GM12878 (cell line): ENCODE data around the gene CYP1A2. TPM values are rescaled to one million over a fixed set of nuclear protein-coding genes. Genes with fewer than 3 reads are reported as not detected.

ENCODE experiments used
- ATAC-seq: fragments of 200-7000 bp; cut with Tn5 transposase; 3 replicates; pipeline ENCODE4 v1.9.1; 2020; ENCODE audit warnings: mild to moderate bottlenecking, moderate library complexity
- BruUV-seq: library from RNA; stranded (reverse); fragments of 400-500 nt; replicated peaks from 2 replicates; lab custom pipeline; 2021; lab: Mats Ljungman, UMichigan
- CTCF ChIA-PET: fragments of 300-600 bp; sonication (Branson Sonifier 250); formaldehyde crosslinking; extraction: SDS; loops from one replicate; lab custom pipeline; 2021; ENCODE audit warnings: inconsistent platforms; lab: Yijun Ruan, JAX
- POLR2A ChIA-PET: fragments of 350-600 bp; formaldehyde crosslinking; extraction: SDS; loops from one replicate; lab custom pipeline; 2021; ENCODE audit warnings: inconsistent platforms; lab: Charles Lee
- RAD21 ChIA-PET: fragments of 300-600 bp; sonication (Branson Sonifier 250); formaldehyde crosslinking; loops from one replicate; lab custom pipeline; 2023; ENCODE audit warnings: antibody characterized with exemption; ENCODE audit not compliant: unreplicated experiment; lab: Charles Lee
- SMC1A ChIA-PET: fragments of 300-600 bp; sonication (Branson Sonifier 250); formaldehyde crosslinking; loops from one replicate; lab custom pipeline; 2023; ENCODE audit not compliant: unreplicated experiment, uncharacterized antibody; lab: Charles Lee
- DNase-seq: peaks from one replicate; pipeline ENCODE4 v3.0.0-alpha.2; 2011; ENCODE audit warnings: low read depth, low spot score
- FAIRE-seq: peaks from 3 replicates; lab custom pipeline; 2011; peaks lifted over from hg19 to GRCh38; lab: Jason Lieb, UNC
- H2AFZ ChIP-seq: 2 replicates; pipeline ENCODE4 v1.6.0; 2011; ENCODE audit warnings: low read depth, low read length, control low read depth; ENCODE audit not compliant: control insufficient read depth
- H3K27ac ChIP-seq: 2 replicates; pipeline ENCODE4 v1.5.1; 2011; ENCODE audit warnings: control low read depth; ENCODE audit not compliant: control insufficient read depth, insufficient read depth
- H3K27me3 ChIP-seq, 2 experiments: replicated peaks in 1 of 2; 2 replicates each; pipeline versions ENCODE4 v1.6.0 to v1.6.1; 2011; ENCODE audit warnings: low read length in 1 of 2; ENCODE audit not compliant: control insufficient read depth in 2 of 2, insufficient read depth in 2 of 2
- H3K36me3 ChIP-seq, 2 experiments: 2 replicates each; pipeline ENCODE4 v1.5.1; 2011; ENCODE audit warnings: low read length in 1 of 2; ENCODE audit not compliant: control insufficient read depth in 2 of 2, insufficient read depth in 2 of 2
- H3K4me1 ChIP-seq: 2 replicates; pipeline ENCODE4 v1.6.1; 2011; ENCODE audit warnings: mild to moderate bottlenecking, low read length, moderate library complexity, mixed read lengths; ENCODE audit not compliant: control insufficient read depth, insufficient read depth
- H3K4me2 ChIP-seq: 2 replicates; pipeline ENCODE4 v1.6.0; 2011; ENCODE audit warnings: control low read depth; ENCODE audit not compliant: control insufficient read depth, insufficient read depth
- H3K4me3 ChIP-seq: fragments of 200-600 bp; sonication (generic); 2 replicates; pipeline ENCODE4 v1.5.1; 2016
- H3K79me2 ChIP-seq: 2 replicates; pipeline ENCODE4 v1.6.0; 2011; ENCODE audit warnings: low read length; ENCODE audit not compliant: control insufficient read depth, insufficient read depth
- H3K9ac ChIP-seq: 2 replicates; pipeline ENCODE4 v1.8.0; 2011; ENCODE audit warnings: low read length, control low read depth, mixed read lengths; ENCODE audit not compliant: control insufficient read depth, insufficient read depth
- H3K9me3 ChIP-seq: replicated peaks from 3 replicates; pipeline ENCODE4 v1.5.1; 2011; ENCODE audit warnings: mild to moderate bottlenecking, low read length; ENCODE audit not compliant: control insufficient read depth, insufficient read depth
- H4K20me1 ChIP-seq: 2 replicates; pipeline ENCODE4 v1.6.0; 2011; ENCODE audit not compliant: control insufficient read depth, insufficient read depth
- ATF7 ChIP-seq: fragments of 450-650 bp; IDR thresholded peaks from 2 replicates; pipeline ENCODE4 v1.6.1; 2016; ENCODE audit warnings: low read depth, mild to moderate bottlenecking
- BHLHE40 ChIP-seq, 2 experiments: fragments of 450-650 bp in 1 of 2; IDR thresholded peaks; 2 replicates each; pipeline ENCODE4 v1.6.1; 2011 to 2017; ENCODE audit warnings: low read depth in 2 of 2, borderline replicate concordance in 1 of 2, improper control_type of control experiment in 1 of 2, low read length in 1 of 2, mild to moderate bottlenecking in 1 of 2
- CREM ChIP-seq: IDR thresholded peaks from 2 replicates; pipeline ENCODE4 v1.6.1; 2014; ENCODE audit warnings: antibody characterized with exemption, low read depth
- DPF2 ChIP-seq: fragments of 450-650 bp; IDR thresholded peaks from 2 replicates; pipeline ENCODE4 v1.6.1; 2017; ENCODE audit warnings: mild to moderate bottlenecking
- EED ChIP-seq: sonication (generic); IDR thresholded peaks from 2 replicates; pipeline ENCODE4 v1.6.1; 2016; ENCODE audit warnings: antibody characterized with exemption, low read depth
- EP300 ChIP-seq, 2 experiments: fragments of 150-350 bp in 1 of 2; IDR thresholded peaks; 2 replicates each; pipeline ENCODE4 v1.6.1; 2011 to 2012; ENCODE audit warnings: low read depth in 2 of 2, low read length in 2 of 2, borderline replicate concordance in 1 of 2, improper control_type of control experiment in 1 of 2, inconsistent platforms in 1 of 2; ENCODE audit not compliant: control insufficient read depth in 1 of 2
- HDGF ChIP-seq: fragments of 450-650 bp; IDR thresholded peaks from 2 replicates; pipeline ENCODE4 v1.6.1; 2016; ENCODE audit warnings: antibody characterized with exemption
- JUNB ChIP-seq: IDR thresholded peaks from 2 replicates; pipeline ENCODE4 v1.6.1; 2016; ENCODE audit warnings: antibody characterized with exemption, mild to moderate bottlenecking
- NR2C1 ChIP-seq: fragments of 450-650 bp; IDR thresholded peaks from 2 replicates; pipeline ENCODE4 v1.6.1; 2017; ENCODE audit warnings: antibody characterized with exemption, mild to moderate bottlenecking, moderate library complexity
- NR2F1 ChIP-seq: fragments of 450-650 bp; conservative IDR thresholded peaks from 2 replicates; pipeline ENCODE4 v1.6.1; 2017; ENCODE audit warnings: mild to moderate bottlenecking
- PAX5 ChIP-seq: IDR thresholded peaks from 2 replicates; pipeline ENCODE4 v1.6.1; 2011; ENCODE audit warnings: low read depth, low read length, borderline replicate concordance
- POU2F2 ChIP-seq: IDR thresholded peaks from 3 replicates; pipeline ENCODE4 v1.6.1; 2011; ENCODE audit warnings: low read depth, mild to moderate bottlenecking, low read length, borderline replicate concordance
- SMARCA5 ChIP-seq: fragments of 450-650 bp; IDR thresholded peaks from 2 replicates; pipeline ENCODE4 v1.6.1; 2017; ENCODE audit warnings: mild to moderate bottlenecking
- SREBF2 ChIP-seq: IDR thresholded peaks from 2 replicates; pipeline ENCODE4 v1.6.1; 2012; ENCODE audit warnings: mild to moderate bottlenecking, low read length
- ZBED1 ChIP-seq: IDR thresholded peaks from 2 replicates; pipeline ENCODE4 v1.6.1; 2016; ENCODE audit warnings: borderline replicate concordance
- ZNF24 ChIP-seq: fragments of 450-650 bp; IDR thresholded peaks from 2 replicates; pipeline ENCODE4 v1.6.1; 2017; ENCODE audit warnings: antibody characterized with exemption, mild to moderate bottlenecking
- ZNF622 ChIP-seq: fragments of 450-650 bp; IDR thresholded peaks from 2 replicates; pipeline ENCODE4 v1.6.1; 2017; ENCODE audit warnings: mild to moderate bottlenecking, inconsistent platforms
- WGBS: methylation state at CpG from one replicate; pipeline ENCODE4 v1.1.6; 2016; ENCODE audit warnings: low lambda C conversion rate; ENCODE audit not compliant: insufficient replicate concordance, insufficient coverage; ENCODE audit errors: missing lambda C conversion rate; 5-methylcytosine and 5-hydroxymethylcytosine counted together
- in situ Hi-C: fragments of 300-500 bp; cut with MboI; formaldehyde crosslinking; loops from 9 replicates; pipeline ENCODE4 v1.14.3; 2018; ENCODE audit warnings: mixed read lengths
- intact Hi-C: fragments of 100-400 bp; cut with micrococcal nuclease; formaldehyde crosslinking; loops from one replicate; pipeline ENCODE4 v1.14.2; 2022; ENCODE audit not compliant: unreplicated experiment
- polyA plus RNA-seq, 11 experiments: library from polyadenylated mRNA; depleted of rRNA in 4 of 11; unstranded in 6 of 11; stranded (reverse) in 5 of 11; fragments of >200 nt; fragmentation: Nextera tagmentation in 4 of 11; fragmentation: Illumina TruSeq in 1 of 11; extraction: Ambion mirVana in 4 of 11; extraction: Trizol in 1 of 11; gene quantifications; 1 replicate in 1 of 11; 2 replicates in 10 of 11; pipeline versions ENCODE4 v1.2.1 to v1.2.3, GENCODE V29; 2011 to 2016; ENCODE audit warnings: inconsistent platforms in 2 of 11, missing spikeins in 2 of 11, low read depth in 1 of 11
- total RNA-seq, 4 experiments: library from RNA; depleted of rRNA in 3 of 4; stranded (reverse); fragments of >200 nt in 3 of 4; fragmentation: Illumina TruSeq in 1 of 4; extraction: Trizol in 1 of 4; gene quantifications; 2 replicates each; pipeline versions ENCODE4 v1.2.1 to v1.2.3, GENCODE V29; 2013 to 2021
- TF ChIP-seq, protein P1 (sequence below): IDR thresholded peaks from 2 replicates; pipeline ENCODE4 v1.6.1; 2011; ENCODE audit warnings: low read depth, mild to moderate bottlenecking, low read length, moderate library complexity, borderline replicate concordance; ENCODE audit errors: extremely low read depth
- TF ChIP-seq, protein P2 (sequence below): fragments of 450-650 bp; IDR thresholded peaks from 2 replicates; pipeline ENCODE4 v1.6.1; 2017; ENCODE audit warnings: low read depth, mild to moderate bottlenecking, moderate library complexity
- TF ChIP-seq, protein P3 (sequence below): fragments of 450-650 bp; IDR thresholded peaks from 2 replicates; pipeline ENCODE4 v1.6.1; 2016; ENCODE audit warnings: mild to moderate bottlenecking

The CYP1A2 gene
- total and polyA plus RNA-seq, 10 of the 15 experiments (the other 5 are each of a cell fraction or from before 2014, with no cell fraction given) = 0.03 to 0.09 (median 0.05) TPM; not detected in 7

DNA sequence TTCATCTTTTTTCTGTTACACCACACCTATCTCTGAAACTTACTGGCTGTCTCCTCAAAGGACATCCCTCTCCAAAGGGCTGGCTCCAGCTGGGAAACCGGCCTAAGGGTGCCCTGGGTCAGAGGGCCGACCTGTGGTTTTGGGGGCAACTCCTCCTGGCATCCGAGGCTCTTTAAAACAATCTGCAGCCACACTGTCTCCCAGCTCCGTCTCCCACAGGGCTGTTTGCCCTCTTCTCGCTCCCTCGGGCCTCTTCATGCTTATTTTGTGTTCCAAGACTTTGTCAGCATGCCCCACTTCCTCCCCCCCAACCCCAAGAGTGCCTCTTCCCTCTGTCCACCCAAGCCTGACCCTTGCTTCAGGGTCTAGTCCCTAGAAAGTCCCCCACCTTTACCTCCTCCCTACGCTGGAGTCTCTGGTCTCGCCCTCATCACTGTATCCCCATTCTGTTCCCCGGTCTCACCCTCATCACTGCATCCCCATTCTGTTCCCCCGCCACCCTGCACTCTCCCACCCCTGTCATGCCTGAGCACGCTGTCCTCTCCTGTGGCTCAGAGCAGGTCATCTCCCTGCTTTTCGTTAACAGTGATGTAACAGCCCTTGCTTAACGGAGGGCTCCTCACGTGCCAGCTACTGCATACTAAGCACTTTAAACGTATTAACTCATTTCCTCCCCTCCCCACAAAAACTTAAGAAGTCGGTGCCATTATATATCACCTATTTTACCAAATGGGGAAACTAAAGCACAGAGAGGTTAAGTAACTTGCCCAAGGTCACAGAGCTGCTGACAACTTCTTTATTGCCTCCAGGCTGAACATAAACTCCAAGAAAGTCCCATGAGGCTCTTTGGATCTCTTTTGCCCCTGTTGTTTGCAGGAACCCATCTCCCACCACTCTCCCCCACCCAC, 32.1 kb downstream of the CYP1A2 start:
- Histone ChIP-seq H3K27ac (peak overlapping the region; percentile 93), H2AFZ (no peak overlapping the region; the same call in 1 of the 2 replicates), H3K4me1 (peaks cover 62% of the 10 kb centered on the region), H3K36me3 (no peaks in the 10 kb centered on the region; a peak in 1 of 4 replicates), H3K9me3 (no peaks in the 10 kb centered on the region), H3K79me2 (peaks cover 58% of the 10 kb centered on the region), H4K20me1 (no peaks in the 10 kb centered on the region), H3K27me3 (no peaks in the 10 kb centered on the region), H3K4me3 (peak overlapping the region; percentile 89), H3K4me2 (peak overlapping the region; percentile 99), H3K9ac (peak overlapping the region; percentile 82)
- CTCF ChIA-PET = interaction anchor here (0.8 to 25.9 kb wide), 13 partner anchors 5 to 398 kb away, joined by 3 to 1288 read pairs (median 5); partner anchors contain the start of gene CSK
- RAD21 ChIA-PET = interaction anchor here (0.6 to 25.2 kb wide), 8 partner anchors 1 to 396 kb away, joined by 3 to 1186 read pairs (median 6); partner anchors contain the start of genes CSK and SCAMP2
- POLR2A ChIA-PET = interaction anchor here (0.5 to 17.5 kb wide), 9 partner anchors 8 to 396 kb away, joined by 3 to 602 read pairs (median 5); partner anchors contain the start of genes CLK3 and CSK
- in situ Hi-C loops (loop anchor here (5.0 kb wide), 1 partner anchor 383 kb away; no protein-coding TSS in a partner anchor), intact Hi-C loops (loop anchor here (1.0 kb wide), 1 partner anchor 20 kb away; no protein-coding TSS in a partner anchor)
- DNase-seq = no peak
- WGBS = under 1% methylated on average over 16 of the region's 16 CpGs
- BruUV-seq = no TSS peak
- SMC1A ChIA-PET = interaction anchor here (0.7 to 17.6 kb wide), 8 partner anchors 9 to 396 kb away, joined by 3 to 811 read pairs (median 8); partner anchors contain the start of gene FAM219B
- no peak for FAIRE-seq
- ATAC-seq = peak; percentile 16
- TF ChIP-seq DPF2 = 0 out of 2 replicates have a peak, but pooled peaks have one; percentile 15
- no peak for TF ChIP-seq NR2C1
- TF ChIP-seq, protein P1, sequence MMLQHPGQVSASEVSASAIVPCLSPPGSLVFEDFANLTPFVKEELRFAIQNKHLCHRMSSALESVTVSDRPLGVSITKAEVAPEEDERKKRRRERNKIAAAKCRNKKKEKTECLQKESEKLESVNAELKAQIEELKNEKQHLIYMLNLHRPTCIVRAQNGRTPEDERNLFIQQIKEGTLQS = no peak
- TF ChIP-seq EED = peak; percentile 29; the same call in 1 of the 2 replicates
- 0 out of 3 replicates have a peak, but pooled peaks have one; percentile 6 for TF ChIP-seq POU2F2
- TF ChIP-seq HDGF = peak; percentile 98
- peak; percentile 26; the same call in 1 of the 2 replicates for TF ChIP-seq JUNB
- peak; percentile 44; the same call in 1 of the 2 replicates for TF ChIP-seq CREM
- TF ChIP-seq ZNF622 = no peak
- TF ChIP-seq, protein P2, sequence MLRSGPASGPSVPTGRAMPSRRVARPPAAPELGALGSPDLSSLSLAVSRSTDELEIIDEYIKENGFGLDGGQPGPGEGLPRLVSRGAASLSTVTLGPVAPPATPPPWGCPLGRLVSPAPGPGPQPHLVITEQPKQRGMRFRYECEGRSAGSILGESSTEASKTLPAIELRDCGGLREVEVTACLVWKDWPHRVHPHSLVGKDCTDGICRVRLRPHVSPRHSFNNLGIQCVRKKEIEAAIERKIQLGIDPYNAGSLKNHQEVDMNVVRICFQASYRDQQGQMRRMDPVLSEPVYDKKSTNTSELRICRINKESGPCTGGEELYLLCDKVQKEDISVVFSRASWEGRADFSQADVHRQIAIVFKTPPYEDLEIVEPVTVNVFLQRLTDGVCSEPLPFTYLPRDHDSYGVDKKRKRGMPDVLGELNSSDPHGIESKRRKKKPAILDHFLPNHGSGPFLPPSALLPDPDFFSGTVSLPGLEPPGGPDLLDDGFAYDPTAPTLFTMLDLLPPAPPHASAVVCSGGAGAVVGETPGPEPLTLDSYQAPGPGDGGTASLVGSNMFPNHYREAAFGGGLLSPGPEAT = peak; percentile 49; the same call in 1 of the 2 replicates
- TF ChIP-seq SMARCA5 = peak; percentile 98
- peak; percentile 96 to 97 for TF ChIP-seq BHLHE40 (IDR thresholded peaks at IDR 0.05; ENCODE audit: borderline replicate concordance in 1 of 2, low read depth in 2 of 2, low read length in 1 of 2)
- TF ChIP-seq, protein P3, sequence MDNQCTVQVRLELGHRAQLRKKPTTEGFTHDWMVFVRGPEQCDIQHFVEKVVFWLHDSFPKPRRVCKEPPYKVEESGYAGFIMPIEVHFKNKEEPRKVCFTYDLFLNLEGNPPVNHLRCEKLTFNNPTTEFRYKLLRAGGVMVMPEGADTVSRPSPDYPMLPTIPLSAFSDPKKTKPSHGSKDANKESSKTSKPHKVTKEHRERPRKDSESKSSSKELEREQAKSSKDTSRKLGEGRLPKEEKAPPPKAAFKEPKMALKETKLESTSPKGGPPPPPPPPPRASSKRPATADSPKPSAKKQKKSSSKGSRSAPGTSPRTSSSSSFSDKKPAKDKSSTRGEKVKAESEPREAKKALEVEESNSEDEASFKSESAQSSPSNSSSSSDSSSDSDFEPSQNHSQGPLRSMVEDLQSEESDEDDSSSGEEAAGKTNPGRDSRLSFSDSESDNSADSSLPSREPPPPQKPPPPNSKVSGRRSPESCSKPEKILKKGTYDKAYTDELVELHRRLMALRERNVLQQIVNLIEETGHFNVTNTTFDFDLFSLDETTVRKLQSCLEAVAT = peak; percentile 52; the same call in 1 of the 2 replicates
- TF ChIP-seq ZNF24 = peak; percentile 28
- peak; percentile 51 for TF ChIP-seq NR2F1
- TF ChIP-seq ATF7 = peak; percentile 76
- TF ChIP-seq PAX5 = no peak; the same call in 1 of the 2 replicates
- TF ChIP-seq SREBF2 = no peak
- TF ChIP-seq EP300 (IDR thresholded peaks at IDR 0.05; ENCODE audit: borderline replicate concordance in 1 of 2, control insufficient read depth in 1 of 2, low read depth in 2 of 2, low read length in 2 of 2) = 0 out of 4 replicates have a peak, but pooled peaks have one; percentile 9 to 27
- peak; percentile 44; the same call in 1 of the 2 replicates for TF ChIP-seq ZBED1
